Endothelial cell of umbilical vein (primary cell): ENCODE measurements around the gene LRWD1. TPM values are rescaled to one million over a fixed set of nuclear protein-coding genes. Genes with fewer than 3 reads are reported as not detected.

Experiments
- BruUV-seq: library from RNA; stranded (reverse); fragments of 400-500 nt; replicated peaks from 2 replicates; lab custom pipeline; 2021; lab: Mats Ljungman, UMichigan
- CTCF ChIA-PET: fragments of 300-600, 350-600 bp; sonication (Branson Sonifier 250); formaldehyde crosslinking; loops from one replicate; lab custom pipeline; 2021; ENCODE audit warnings: antibody characterized with exemption, inconsistent platforms; lab: Charles Lee
- POLR2A ChIA-PET: fragments of 300-600, 350-600 bp; sonication (Branson Sonifier 250); formaldehyde crosslinking; loops from one replicate; lab custom pipeline; 2021; ENCODE audit warnings: antibody characterized with exemption, inconsistent platforms; lab: Charles Lee
- DNase-seq: peaks from one replicate; pipeline ENCODE4 v3.0.0-alpha.2; 2011; ENCODE audit warnings: low read depth, low spot score
- FAIRE-seq: peaks from 2 replicates; lab custom pipeline; 2011; peaks lifted over from hg19 to GRCh38; lab: Jason Lieb, UNC
- H2AFZ ChIP-seq: 2 replicates; pipeline ENCODE4 v1.6.0; 2012; ENCODE audit warnings: low read depth, low read length, control low read depth, inconsistent platforms
- H3K27ac ChIP-seq: 2 replicates; pipeline ENCODE4 v1.5.1; 2011; ENCODE audit warnings: low read depth, mild to moderate bottlenecking, control low read depth, low read length, moderate library complexity; ENCODE audit not compliant: insufficient read depth
- H3K27me3 ChIP-seq, 2 experiments: 2 replicates each; pipeline versions ENCODE4 v1.6.0 to v1.6.1; 2011; ENCODE audit warnings: low read length in 2 of 2, mixed read lengths in 1 of 2; ENCODE audit not compliant: control insufficient read depth in 2 of 2, insufficient read depth in 2 of 2
- H3K36me3 ChIP-seq, 2 experiments: 2 replicates in 1 of 2; 3 replicates in 1 of 2; pipeline ENCODE4 v1.5.1; 2011; ENCODE audit warnings: low read length in 2 of 2, mild to moderate bottlenecking in 1 of 2, moderate library complexity in 1 of 2; ENCODE audit not compliant: control insufficient read depth in 2 of 2, insufficient read depth in 2 of 2; ENCODE audit errors: extremely low read depth in 1 of 2
- H3K4me1 ChIP-seq: 3 replicates; pipeline ENCODE4 v1.5.1; 2011; ENCODE audit warnings: mild to moderate bottlenecking, low read length; ENCODE audit not compliant: control insufficient read depth, insufficient read depth; ENCODE audit errors: extremely low read depth
- H3K4me2 ChIP-seq: 2 replicates; pipeline ENCODE4 v1.6.1; 2011; ENCODE audit warnings: low read length, control low read depth, mixed read lengths; ENCODE audit not compliant: insufficient read depth
- H3K4me3 ChIP-seq, 3 experiments: fragments of 200-600 bp in 1 of 3; sonication (generic), shearing (Covaris generic) in 1 of 3; replicated peaks in 1 of 3; 2 replicates each; pipeline ENCODE4 v1.5.1; 2011 to 2016; ENCODE audit warnings: control low read depth in 3 of 3, low read length in 3 of 3, mild to moderate bottlenecking in 2 of 3, inconsistent platforms in 1 of 3, low read depth in 1 of 3, moderate library complexity in 1 of 3; ENCODE audit not compliant: insufficient read depth in 1 of 3
- H3K79me2 ChIP-seq: 2 replicates; pipeline ENCODE4 v1.6.0; 2012; ENCODE audit warnings: low read length, inconsistent platforms; ENCODE audit not compliant: control insufficient read depth, insufficient read depth
- H3K9ac ChIP-seq: replicated peaks from 2 replicates; pipeline ENCODE3; 2011; ENCODE audit warnings: low read length, control low read depth; ENCODE audit not compliant: insufficient read depth; ENCODE audit errors: extremely low read depth
- H3K9me1 ChIP-seq: replicated peaks from 3 replicates; pipeline ENCODE4 v1.6.0; 2011; ENCODE audit warnings: mild to moderate bottlenecking, low read length; ENCODE audit not compliant: control insufficient read depth, insufficient read depth; ENCODE audit errors: extremely low read depth
- H3K9me3 ChIP-seq: replicated peaks from 2 replicates; pipeline ENCODE4 v1.5.1; 2012; ENCODE audit warnings: low read length, inconsistent platforms; ENCODE audit not compliant: control insufficient read depth, insufficient read depth
- H4K20me1 ChIP-seq: replicated peaks from 2 replicates; pipeline ENCODE3; 2011; ENCODE audit warnings: mild to moderate bottlenecking, low read length; ENCODE audit not compliant: control insufficient read depth, insufficient read depth; ENCODE audit errors: extremely low read depth
- EZH2 ChIP-seq: IDR thresholded peaks from 2 replicates; pipeline ENCODE4 v1.6.1; 2012; ENCODE audit warnings: borderline replicate concordance, low read depth, mild to moderate bottlenecking, moderate library complexity, low read length, inconsistent platforms; ENCODE audit not compliant: severe bottlenecking
- FOS ChIP-seq: IDR thresholded peaks from 2 replicates; pipeline ENCODE4 v1.6.1; 2011; ENCODE audit warnings: mild to moderate bottlenecking, low read length, moderate library complexity, borderline replicate concordance; ENCODE audit not compliant: insufficient read depth
- GATA2 ChIP-seq: IDR thresholded peaks from 2 replicates; pipeline ENCODE4 v1.7.0; 2011; ENCODE audit warnings: low read depth, mild to moderate bottlenecking, moderate library complexity, mixed read lengths, low read length; ENCODE audit not compliant: insufficient read length, insufficient read depth
- JUN ChIP-seq: IDR thresholded peaks from 2 replicates; pipeline ENCODE4 v1.6.1; 2011; ENCODE audit warnings: borderline replicate concordance, low read depth; ENCODE audit not compliant: insufficient read length, insufficient read depth
- MYC ChIP-seq: IDR thresholded peaks from one replicate; pipeline ENCODE4 v1.6.1; 2011; ENCODE audit warnings: mild to moderate bottlenecking, low read depth, low read length
- POLR2A ChIP-seq: IDR thresholded peaks from 2 replicates; pipeline ENCODE4 v1.6.1; 2012; ENCODE audit warnings: low read depth, mild to moderate bottlenecking, control low read depth, low read length
- POLR2AphosphoS5 ChIP-seq: IDR thresholded peaks from 2 replicates; pipeline ENCODE4 v1.6.1; 2012; ENCODE audit warnings: low read depth, mild to moderate bottlenecking, control low read depth, low read length, moderate library complexity; ENCODE audit not compliant: insufficient read depth
- dilution Hi-C: fragments of 300-500 bp; cut with MboI; formaldehyde crosslinking; loops from one replicate; pipeline ENCODE4 v1.15.0; 2019; ENCODE audit warnings: low sequenced_read_pairs; ENCODE audit not compliant: extremely low pct_ligation_motif_present
- intact Hi-C: fragments of 100-400 bp; cut with micrococcal nuclease; formaldehyde crosslinking; loops from one replicate; pipeline ENCODE4 v1.10.0; 2022
- polyA plus RNA-seq, 4 experiments: library from polyadenylated mRNA; depleted of rRNA in 3 of 4; stranded (reverse) in 3 of 4; unstranded in 1 of 4; fragments of >200 nt; gene quantifications; 2 replicates each; pipeline versions ENCODE4 v1.2.1 to v1.2.3, GENCODE V29; 2011 to 2012; ENCODE audit warnings: missing spikeins in 1 of 4
- total RNA-seq: library from RNA; stranded (reverse); gene quantifications from 2 replicates; pipeline ENCODE4 v1.2.3, GENCODE V29; 2021
- TF ChIP-seq, protein P1 (sequence below), 2 donors: IDR thresholded peaks; 1 replicate in 1 of 2; 2 replicates in 1 of 2; pipeline ENCODE4 v1.5.1; 2011; ENCODE audit warnings: low read length in 2 of 2, mild to moderate bottlenecking in 2 of 2, moderate library complexity in 2 of 2, control low read depth in 1 of 2, inconsistent platforms in 1 of 2, low read depth in 1 of 2; ENCODE audit not compliant: insufficient read depth in 1 of 2; ENCODE audit errors: extremely low read depth in 1 of 2
- TF ChIP-seq, protein P2 (sequence below): IDR thresholded peaks from 2 replicates; pipeline ENCODE4 v1.6.1; 2011; ENCODE audit not compliant: insufficient read depth, insufficient read length

Gene LRWD1
- total and polyA plus RNA-seq, 2 donors (not counting 3 experiments of a cell fraction or from before 2014, with no cell fraction given) = 21.7 to 22.7 TPM

DNA sequence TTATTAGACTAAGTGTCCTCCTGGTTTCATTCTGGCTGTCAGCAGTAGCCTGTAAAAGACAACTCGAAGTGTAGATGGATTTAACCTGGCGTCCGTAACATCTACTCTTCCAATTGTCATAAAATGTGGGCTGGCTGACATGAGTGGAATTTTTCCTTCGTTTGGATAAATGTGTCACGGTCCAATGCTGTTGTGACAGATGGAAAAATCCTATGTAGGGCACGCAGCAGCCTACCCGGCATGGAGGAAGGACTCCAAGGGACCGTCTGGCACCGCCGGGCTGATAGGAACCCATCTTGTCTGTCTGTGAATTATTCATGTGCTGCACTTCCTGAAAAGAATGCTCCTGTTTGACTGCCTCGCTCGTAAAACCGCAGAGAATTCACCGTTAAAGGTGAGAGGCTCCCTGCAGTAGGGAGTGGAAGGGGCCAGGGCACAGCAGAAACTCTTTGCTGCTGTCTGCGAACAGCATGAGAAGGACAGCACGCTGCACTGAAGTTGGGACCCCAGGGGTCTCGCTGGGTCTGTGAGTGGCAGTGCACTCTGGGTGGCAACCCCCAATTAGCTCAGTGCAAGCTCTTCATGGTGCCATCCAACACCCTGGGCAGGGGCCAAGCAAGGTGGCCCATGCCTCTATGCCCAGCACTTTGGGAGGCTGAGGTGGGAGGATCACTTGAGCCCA is 33.0 kb upstream of the LRWD1 start:
- no peaks in the 10 kb centered on the region for H3K9me3 ChIP-seq
- TF ChIP-seq, protein P1, sequence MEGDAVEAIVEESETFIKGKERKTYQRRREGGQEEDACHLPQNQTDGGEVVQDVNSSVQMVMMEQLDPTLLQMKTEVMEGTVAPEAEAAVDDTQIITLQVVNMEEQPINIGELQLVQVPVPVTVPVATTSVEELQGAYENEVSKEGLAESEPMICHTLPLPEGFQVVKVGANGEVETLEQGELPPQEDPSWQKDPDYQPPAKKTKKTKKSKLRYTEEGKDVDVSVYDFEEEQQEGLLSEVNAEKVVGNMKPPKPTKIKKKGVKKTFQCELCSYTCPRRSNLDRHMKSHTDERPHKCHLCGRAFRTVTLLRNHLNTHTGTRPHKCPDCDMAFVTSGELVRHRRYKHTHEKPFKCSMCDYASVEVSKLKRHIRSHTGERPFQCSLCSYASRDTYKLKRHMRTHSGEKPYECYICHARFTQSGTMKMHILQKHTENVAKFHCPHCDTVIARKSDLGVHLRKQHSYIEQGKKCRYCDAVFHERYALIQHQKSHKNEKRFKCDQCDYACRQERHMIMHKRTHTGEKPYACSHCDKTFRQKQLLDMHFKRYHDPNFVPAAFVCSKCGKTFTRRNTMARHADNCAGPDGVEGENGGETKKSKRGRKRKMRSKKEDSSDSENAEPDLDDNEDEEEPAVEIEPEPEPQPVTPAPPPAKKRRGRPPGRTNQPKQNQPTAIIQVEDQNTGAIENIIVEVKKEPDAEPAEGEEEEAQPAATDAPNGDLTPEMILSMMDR (IDR thresholded peaks at IDR 0.05; ENCODE audit: extremely low read depth in 1 of 2, insufficient read depth in 1 of 2, low read depth in 1 of 2, low read length in 2 of 2) = no peak
- no peak for TF ChIP-seq FOS
- no peak for TF ChIP-seq POLR2AphosphoS5
- no peak for TF ChIP-seq JUN
- TF ChIP-seq EZH2 = no peak
- TF ChIP-seq, protein P2, sequence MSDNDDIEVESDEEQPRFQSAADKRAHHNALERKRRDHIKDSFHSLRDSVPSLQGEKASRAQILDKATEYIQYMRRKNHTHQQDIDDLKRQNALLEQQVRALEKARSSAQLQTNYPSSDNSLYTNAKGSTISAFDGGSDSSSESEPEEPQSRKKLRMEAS = no peak
- TF ChIP-seq GATA2 = no peak
- TF ChIP-seq MYC = no peak
- no peak for TF ChIP-seq POLR2A
- no TSS peak for BruUV-seq
- H3K9ac ChIP-seq = no peak overlapping the region
- H3K27me3 ChIP-seq = no peaks in the 10 kb centered on the region
- no peak overlapping the region for H3K4me3 ChIP-seq
- H3K4me1 ChIP-seq = peaks cover 6% of the 10 kb centered on the region
- FAIRE-seq (no peak), DNase-seq (no peak)
- H3K4me2 ChIP-seq = no peak overlapping the region
- no peak overlapping the region for H2AFZ ChIP-seq
- H3K79me2 ChIP-seq = peaks cover 19% of the 10 kb centered on the region
- H3K9me1 ChIP-seq = no peaks in the 10 kb centered on the region
- intact Hi-C loops (no loop called here), dilution Hi-C loops (no loop called here)
- ChIA-PET POLR2A (no interaction called here), CTCF (interaction anchor here (1.2 kb wide), 1 partner anchor 27 kb away, joined by 5 read pairs; no protein-coding TSS in a partner anchor)
- no peaks in the 10 kb centered on the region for H4K20me1 ChIP-seq
- H3K36me3 ChIP-seq = no peaks in the 10 kb centered on the region
- H3K27ac ChIP-seq = no peak overlapping the region
